H1 (cell line): ENCODE measurements around the gene TMEM72. TPM values are rescaled to one million over a fixed set of nuclear protein-coding genes. Genes with fewer than 3 reads are reported as not detected.

Experiments
- ASH2L ChIP-seq: fragments of 200-600, 300-600 bp; sonication (generic); IDR thresholded peaks from one replicate; pipeline ENCODE4 v1.7.1; 2017; ENCODE audit warnings: low read length
- ATF3 ChIP-seq: IDR thresholded peaks from 2 replicates; pipeline ENCODE4 v1.6.1; 2011; ENCODE audit warnings: low read depth, mild to moderate bottlenecking, low read length; ENCODE audit not compliant: insufficient read depth
- BRCA1 ChIP-seq: IDR thresholded peaks from 2 replicates; pipeline ENCODE4 v1.6.1; 2012; ENCODE audit warnings: low read depth, low read length, improper control_type of control experiment
- CBX8 ChIP-seq: fragments of 300-800, 300-1000 bp; sonication (generic); IDR thresholded peaks from 2 replicates; pipeline ENCODE4 v1.7.1; 2016; ENCODE audit warnings: low read depth, low read length, borderline replicate concordance
- CEBPB ChIP-seq: IDR thresholded peaks from 2 replicates; pipeline ENCODE4 v1.6.1; 2012; ENCODE audit warnings: low read depth, low read length
- CHD1 ChIP-seq: IDR thresholded peaks from 2 replicates; pipeline ENCODE4 v1.6.1; 2012; ENCODE audit warnings: low read depth, low read length, improper control_type of control experiment
- CHD2 ChIP-seq: IDR thresholded peaks from 2 replicates; pipeline ENCODE4 v1.6.1; 2012; ENCODE audit warnings: low read length, improper control_type of control experiment
- GABPA ChIP-seq: IDR thresholded peaks from 2 replicates; pipeline ENCODE4 v1.6.1; 2011; ENCODE audit warnings: mild to moderate bottlenecking, low read length, moderate library complexity, borderline replicate concordance; ENCODE audit not compliant: insufficient read depth
- GTF2F1 ChIP-seq: IDR thresholded peaks from 2 replicates; pipeline ENCODE4 v1.6.1; 2012; ENCODE audit warnings: low read depth, low read length, improper control_type of control experiment, borderline replicate concordance
- JUND ChIP-seq: IDR thresholded peaks from 2 replicates; pipeline ENCODE4 v1.6.1; 2011; ENCODE audit warnings: mild to moderate bottlenecking, improper control_type of control experiment, low read length
- KDM1A ChIP-seq: fragments of 200-600, 300-600 bp; sonication (generic); IDR thresholded peaks from 2 replicates; pipeline ENCODE4 v1.7.1; 2016; ENCODE audit warnings: mild to moderate bottlenecking, low read length, borderline replicate concordance
- KDM4A ChIP-seq: IDR thresholded peaks from one replicate; pipeline ENCODE4 v1.7.1; 2012; ENCODE audit warnings: low read depth, mild to moderate bottlenecking, moderate library complexity, low read length, inconsistent platforms; ENCODE audit not compliant: severe bottlenecking
- POLR2A ChIP-seq, 2 experiments: IDR thresholded peaks; 1 replicate in 1 of 2; 2 replicates in 1 of 2; pipeline ENCODE4 v1.6.1; 2011; ENCODE audit warnings: low read depth in 2 of 2, low read length in 2 of 2, mild to moderate bottlenecking in 2 of 2; ENCODE audit errors: control extremely low read depth in 1 of 2
- POU5F1 ChIP-seq: IDR thresholded peaks from 2 replicates; pipeline ENCODE4 v1.6.1; 2011; ENCODE audit warnings: low read depth, mild to moderate bottlenecking, low read length, moderate library complexity
- RAD21 ChIP-seq, 2 experiments: IDR thresholded peaks in 1 of 2; conservative IDR thresholded peaks in 1 of 2; 2 replicates each; pipeline ENCODE4 v1.6.1; 2011; ENCODE audit warnings: low read depth in 2 of 2, low read length in 2 of 2, improper control_type of control experiment in 1 of 2, inconsistent platforms in 1 of 2, mild to moderate bottlenecking in 1 of 2, moderate library complexity in 1 of 2
- RBBP5 ChIP-seq: IDR thresholded peaks from 2 replicates; pipeline ENCODE4 v1.7.1; 2012; ENCODE audit warnings: low read depth, mild to moderate bottlenecking, inconsistent platforms, low read length, moderate library complexity, borderline replicate concordance
- RNF2 ChIP-seq: fragments of 200-900, 300-1000 bp; sonication (generic); IDR thresholded peaks from 2 replicates; pipeline ENCODE4 v1.7.1; 2016; ENCODE audit warnings: borderline replicate concordance, low read depth, mild to moderate bottlenecking, antibody characterized with exemption, low read length; ENCODE audit not compliant: poor library complexity, severe bottlenecking; ENCODE audit errors: missing control alignments
- SIRT6 ChIP-seq: IDR thresholded peaks from one replicate; pipeline ENCODE4 v1.7.1; 2012; ENCODE audit warnings: low read length, inconsistent platforms
- SP2 ChIP-seq: IDR thresholded peaks from 2 replicates; pipeline ENCODE4 v1.6.1; 2012; ENCODE audit warnings: mild to moderate bottlenecking, low read length, inconsistent platforms
- TBP ChIP-seq: IDR thresholded peaks from 2 replicates; pipeline ENCODE4 v1.6.1; 2011; ENCODE audit warnings: low read depth, low read length, improper control_type of control experiment
- polyA plus RNA-seq, 7 experiments: library from polyadenylated mRNA; depleted of rRNA in 3 of 7; stranded (reverse) in 5 of 7; unstranded in 2 of 7; fragments of >200 nt in 5 of 7; fragments of 200-250 nt in 2 of 7; gene quantifications; 1 replicate in 5 of 7; 2 replicates in 1 of 7; 4 replicates in 1 of 7; pipeline versions ENCODE4 v1.2.1 to v1.2.3, GENCODE V29; 2011 to 2013; ENCODE audit warnings: missing spikeins in 2 of 7, mixed read lengths in 2 of 7
- total RNA-seq: library from RNA; stranded (reverse); fragmentation: NEBNext Ultra II Directional; extraction: Animal tissue kit (Norgen Biotek cat#: 25700); gene quantifications from 2 replicates; pipeline ENCODE4 v1.2.1, GENCODE V29; 2021
- TF ChIP-seq, protein P1 (sequence below), 3 experiments: IDR thresholded peaks; 1 replicate in 2 of 3; 2 replicates in 1 of 3; pipeline versions ENCODE4 v1.5.1 to v1.6.1; 2011; ENCODE audit warnings: low read length in 3 of 3, mild to moderate bottlenecking in 3 of 3, inconsistent platforms in 2 of 3, low read depth in 1 of 3, moderate library complexity in 1 of 3; ENCODE audit not compliant: insufficient read depth in 1 of 3; ENCODE audit errors: control extremely low read depth in 1 of 3

The TMEM72 gene
- total and polyA plus RNA-seq, 2 of the 8 experiments (the other 6 are each of a cell fraction or from before 2014, with no cell fraction given): not detected

GRCh38 chr10:44864637-44865288 lies 46.4 kb upstream of the TMEM72 start (continued):
- TF ChIP-seq, protein P1, sequence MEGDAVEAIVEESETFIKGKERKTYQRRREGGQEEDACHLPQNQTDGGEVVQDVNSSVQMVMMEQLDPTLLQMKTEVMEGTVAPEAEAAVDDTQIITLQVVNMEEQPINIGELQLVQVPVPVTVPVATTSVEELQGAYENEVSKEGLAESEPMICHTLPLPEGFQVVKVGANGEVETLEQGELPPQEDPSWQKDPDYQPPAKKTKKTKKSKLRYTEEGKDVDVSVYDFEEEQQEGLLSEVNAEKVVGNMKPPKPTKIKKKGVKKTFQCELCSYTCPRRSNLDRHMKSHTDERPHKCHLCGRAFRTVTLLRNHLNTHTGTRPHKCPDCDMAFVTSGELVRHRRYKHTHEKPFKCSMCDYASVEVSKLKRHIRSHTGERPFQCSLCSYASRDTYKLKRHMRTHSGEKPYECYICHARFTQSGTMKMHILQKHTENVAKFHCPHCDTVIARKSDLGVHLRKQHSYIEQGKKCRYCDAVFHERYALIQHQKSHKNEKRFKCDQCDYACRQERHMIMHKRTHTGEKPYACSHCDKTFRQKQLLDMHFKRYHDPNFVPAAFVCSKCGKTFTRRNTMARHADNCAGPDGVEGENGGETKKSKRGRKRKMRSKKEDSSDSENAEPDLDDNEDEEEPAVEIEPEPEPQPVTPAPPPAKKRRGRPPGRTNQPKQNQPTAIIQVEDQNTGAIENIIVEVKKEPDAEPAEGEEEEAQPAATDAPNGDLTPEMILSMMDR (IDR thresholded peaks at IDR 0.05; ENCODE audit: control extremely low read depth in 1 of 3, insufficient read depth in 1 of 3, low read depth in 1 of 3, low read length in 3 of 3): peak; percentile 77 to 97 (median 86)
- TF ChIP-seq RNF2 (peak; percentile 43), KDM4A (peak; percentile 93), CBX8 (no peak), GTF2F1 (no peak; the same call in 1 of the 2 replicates), JUND (no peak), CHD2 (no peak), GABPA (0 out of 2 replicates have a peak, but pooled peaks have one; percentile 7), ASH2L (peak; percentile 78), KDM1A (0 out of 2 replicates have a peak, but pooled peaks have one; percentile 15), POU5F1 (no peak), RBBP5 (no peak; the same call in 1 of the 2 replicates), CEBPB (0 out of 2 replicates have a peak, but pooled peaks have one; percentile 32), TBP (peak; percentile 29; the same call in 1 of the 2 replicates), ATF3 (peak; percentile 53; the same call in 1 of the 2 replicates), CHD1 (no peak), BRCA1 (no peak), SP2 (no peak), SIRT6 (no peak), POLR2A (IDR thresholded peaks at IDR 0.05; ENCODE audit: control extremely low read depth in 1 of 2, low read depth in 2 of 2, low read length in 2 of 2) (peak; percentile 47 to 59; a peak in 2 of 3 replicates), RAD21 (IDR thresholded peaks at IDR 0.05 in 1 of 2, conservative IDR thresholded peaks at IDR 0.05 in 1 of 2; ENCODE audit: low read depth in 2 of 2, low read length in 2 of 2) (peak; percentile 78 to 84)
